ENCODE measurements around the gene C1QTNF2.
"Not testable (repeated sequence)": the region's sequence is repeated elsewhere in the genome, so short reads cannot be mapped to it uniquely, and the experiment has no call there.

- TF ChIP-seq CTCF, EP300, POLR2A (IDR thresholded peaks at IDR 0.05): not testable (repeated sequence)
Observed at GRCh38 chr5:160340513-160340912, 29.9 kb downstream of the C1QTNF2 start.
